Parathyroid adenoma (tissue), 2 donors: Measurements from ENCODE around the gene EGFR.
A peak's percentile ranks its signal among the peaks of the same experiment; 100 is the strongest.

Experiments used
- H2AFZ ChIP-seq: fragments of 300-600 bp; sonication (generic); one replicate; pipeline ENCODE4 v1.7.0; 2017; ENCODE audit warnings: antibody characterized with exemption, mild to moderate bottlenecking
- H3K27ac ChIP-seq: fragments of 300-600 bp; sonication (generic); one replicate; pipeline ENCODE4 v1.7.0; 2017
- H3K27me3 ChIP-seq: fragments of 300-600 bp; sonication (generic); one replicate; pipeline ENCODE4 v1.7.0; 2017; ENCODE audit warnings: low read length; ENCODE audit not compliant: control insufficient read depth, insufficient read depth
- H3K36me3 ChIP-seq: fragments of 300-600 bp; sonication (generic); one replicate; pipeline ENCODE4 v1.7.0; 2017; ENCODE audit warnings: low read length; ENCODE audit not compliant: control insufficient read depth, insufficient read depth
- H3K4me1 ChIP-seq: fragments of 300-600 bp; sonication (generic); one replicate; pipeline ENCODE4 v1.7.0; 2017; ENCODE audit warnings: control low read depth
- H3K4me2 ChIP-seq: fragments of 300-600 bp; sonication (generic); one replicate; pipeline ENCODE4 v1.7.0; 2017; ENCODE audit warnings: low read length
- H3K4me3 ChIP-seq: fragments of 300-600 bp; sonication (generic); one replicate; pipeline ENCODE4 v1.7.0; 2017; ENCODE audit warnings: low read depth, low read length
- H3K79me2 ChIP-seq: fragments of 300-600 bp; sonication (generic); one replicate; pipeline ENCODE4 v1.7.0; 2017; ENCODE audit warnings: control low read depth
- H3K9ac ChIP-seq: fragments of 300-600 bp; sonication (generic); one replicate; pipeline ENCODE4 v1.7.0; 2017; ENCODE audit warnings: mild to moderate bottlenecking
- H3K9me3 ChIP-seq: fragments of 300-600 bp; sonication (generic); one replicate; pipeline ENCODE4 v1.7.0; 2017; ENCODE audit warnings: low read length; ENCODE audit not compliant: control insufficient read depth
- TF ChIP-seq, protein P1 (sequence below): fragments of 300-600 bp; sonication (generic); IDR thresholded peaks from one replicate; pipeline ENCODE4 v1.7.0; 2017; ENCODE audit warnings: antibody characterized with exemption, mild to moderate bottlenecking
- donor health status: primary hyperparathyroidism.

Gene EGFR

DNA sequence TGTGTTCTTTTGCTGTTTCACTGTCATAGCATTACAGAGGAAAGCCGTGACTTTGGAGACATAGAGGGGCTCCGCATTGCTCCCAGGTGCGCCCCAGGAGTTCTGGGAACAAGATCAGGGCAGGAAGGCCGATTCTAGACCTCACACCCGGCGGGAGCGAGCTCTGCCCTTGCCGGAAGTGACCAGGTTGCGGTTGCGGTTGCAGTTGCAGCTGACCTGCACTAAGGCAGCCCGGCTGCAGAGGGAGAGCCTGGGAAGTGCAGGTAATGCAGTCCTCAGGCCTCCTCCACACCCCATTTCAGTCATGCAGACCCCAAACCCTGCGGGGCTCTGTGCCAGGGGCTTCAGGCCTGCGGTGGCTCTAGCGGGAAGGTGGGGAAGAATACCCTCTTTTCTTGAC is 216.3 kb downstream of the EGFR start:
- Histone ChIP-seq H3K4me3 (no peak overlapping the region), H3K36me3 (no peaks in the 10 kb centered on the region), H2AFZ (no peak overlapping the region), H3K9ac (no peak overlapping the region), H3K4me2 (no peak overlapping the region), H3K79me2 (no peaks in the 10 kb centered on the region), H3K9me3 (no peaks in the 10 kb centered on the region), H3K27me3 (no peaks in the 10 kb centered on the region), H3K4me1 (no peaks in the 10 kb centered on the region), H3K27ac (no peak overlapping the region)
- TF ChIP-seq, protein P1, sequence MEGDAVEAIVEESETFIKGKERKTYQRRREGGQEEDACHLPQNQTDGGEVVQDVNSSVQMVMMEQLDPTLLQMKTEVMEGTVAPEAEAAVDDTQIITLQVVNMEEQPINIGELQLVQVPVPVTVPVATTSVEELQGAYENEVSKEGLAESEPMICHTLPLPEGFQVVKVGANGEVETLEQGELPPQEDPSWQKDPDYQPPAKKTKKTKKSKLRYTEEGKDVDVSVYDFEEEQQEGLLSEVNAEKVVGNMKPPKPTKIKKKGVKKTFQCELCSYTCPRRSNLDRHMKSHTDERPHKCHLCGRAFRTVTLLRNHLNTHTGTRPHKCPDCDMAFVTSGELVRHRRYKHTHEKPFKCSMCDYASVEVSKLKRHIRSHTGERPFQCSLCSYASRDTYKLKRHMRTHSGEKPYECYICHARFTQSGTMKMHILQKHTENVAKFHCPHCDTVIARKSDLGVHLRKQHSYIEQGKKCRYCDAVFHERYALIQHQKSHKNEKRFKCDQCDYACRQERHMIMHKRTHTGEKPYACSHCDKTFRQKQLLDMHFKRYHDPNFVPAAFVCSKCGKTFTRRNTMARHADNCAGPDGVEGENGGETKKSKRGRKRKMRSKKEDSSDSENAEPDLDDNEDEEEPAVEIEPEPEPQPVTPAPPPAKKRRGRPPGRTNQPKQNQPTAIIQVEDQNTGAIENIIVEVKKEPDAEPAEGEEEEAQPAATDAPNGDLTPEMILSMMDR = no peak

DNA sequence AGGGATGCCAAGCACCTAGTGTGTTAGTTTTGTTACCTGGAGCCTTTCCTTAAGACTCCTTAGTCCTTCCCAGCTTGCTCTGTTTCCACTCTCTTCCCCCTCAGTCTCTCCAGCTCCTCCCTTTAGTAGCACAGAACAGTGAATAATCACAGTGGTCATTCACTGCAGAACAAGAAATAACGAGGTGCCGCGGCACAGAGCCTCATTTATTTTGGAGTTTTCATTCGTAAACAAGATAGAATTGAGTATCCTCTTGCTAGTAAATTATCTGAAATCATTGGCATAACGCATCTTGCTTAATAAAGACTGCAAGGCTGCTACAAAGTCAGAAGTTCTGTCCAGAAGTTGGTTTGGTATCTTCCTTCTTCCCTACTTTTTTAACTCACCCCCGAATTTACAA is 217.0 kb downstream of the EGFR start:
- H3K4me1 ChIP-seq = no peaks in the 10 kb centered on the region
- no peak overlapping the region for H3K27ac ChIP-seq
- TF ChIP-seq, protein P1 = no peak
- no peaks in the 10 kb centered on the region for H3K9me3 ChIP-seq
- no peak overlapping the region for H3K9ac ChIP-seq
- no peak overlapping the region for H3K4me3 ChIP-seq
- H3K36me3 ChIP-seq = no peaks in the 10 kb centered on the region
- no peak overlapping the region for H3K4me2 ChIP-seq
- no peaks in the 10 kb centered on the region for H3K27me3 ChIP-seq
- H2AFZ ChIP-seq = no peak overlapping the region
- H3K79me2 ChIP-seq = no peaks in the 10 kb centered on the region

DNA sequence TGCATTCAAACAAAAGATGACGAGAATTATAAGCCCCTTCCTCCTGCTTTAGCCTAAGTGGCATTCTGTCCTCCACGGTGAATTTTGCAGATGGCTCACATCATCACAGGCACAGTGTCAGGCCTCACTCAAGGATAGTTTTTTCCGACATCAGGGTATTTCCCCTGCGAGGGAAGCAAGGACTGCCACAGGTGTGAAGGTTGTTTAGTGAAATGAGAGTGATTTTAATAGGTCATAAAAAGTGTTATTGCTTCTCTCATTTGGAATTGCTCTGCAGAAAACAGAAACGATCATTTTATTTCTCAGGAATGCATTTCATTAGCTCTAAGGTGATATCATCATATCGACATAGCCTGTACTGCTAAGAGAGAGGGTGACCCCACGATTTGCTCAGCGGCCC is 217.7 kb downstream of the EGFR start:
- Histone ChIP-seq H3K79me2 (no peaks in the 10 kb centered on the region), H3K4me3 (no peak overlapping the region), H2AFZ (no peak overlapping the region)

DNA sequence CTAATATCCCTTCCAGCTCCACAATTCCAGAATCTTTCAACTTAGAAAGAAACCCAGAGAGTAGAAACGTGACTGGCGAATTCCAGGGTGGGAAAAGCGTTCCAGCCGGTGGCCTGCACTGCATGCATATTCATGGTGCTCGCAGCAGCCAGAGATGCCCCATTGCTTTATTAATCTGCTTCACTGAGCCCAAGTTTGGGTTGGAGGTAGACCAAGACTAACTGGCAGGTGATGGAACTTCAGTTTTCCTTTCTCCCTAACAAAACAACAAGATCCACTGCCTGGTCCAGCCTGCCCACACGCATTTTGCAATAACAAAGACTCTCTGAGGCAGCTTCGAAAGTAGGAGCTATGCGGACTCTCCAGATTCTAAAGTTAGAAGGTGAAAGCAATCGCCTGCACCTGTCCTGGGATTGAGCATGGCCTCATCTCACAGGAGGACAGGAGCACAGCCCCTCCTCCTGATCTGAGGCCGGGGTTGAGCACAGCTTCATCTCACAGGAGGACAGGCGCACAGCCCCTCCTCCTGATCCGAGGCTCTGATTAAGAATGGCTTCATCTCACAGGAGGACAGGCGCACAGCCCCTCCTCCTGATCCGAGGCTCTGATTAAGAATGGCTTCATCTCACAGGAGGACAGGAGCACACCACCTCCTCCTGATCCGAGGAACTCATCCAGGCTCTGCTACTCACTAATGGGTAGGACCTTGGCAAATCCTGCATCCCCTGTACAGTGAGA is 218.5 kb downstream of the EGFR start:
- H3K79me2 ChIP-seq = no peaks in the 10 kb centered on the region
- H3K9me3 ChIP-seq = no peaks in the 10 kb centered on the region
- H3K27ac ChIP-seq = no peak overlapping the region
- H3K9ac ChIP-seq = no peak overlapping the region
- no peaks in the 10 kb centered on the region for H3K36me3 ChIP-seq
- no peaks in the 10 kb centered on the region for H3K27me3 ChIP-seq
- no peak overlapping the region for H3K4me2 ChIP-seq
- no peaks in the 10 kb centered on the region for H3K4me1 ChIP-seq
- H3K4me3 ChIP-seq = no peak overlapping the region
- H2AFZ ChIP-seq = peak overlapping the region; percentile 63
- TF ChIP-seq, protein P1 = no peak

More for the DNA sequence above, 217.7 kb downstream of the EGFR start:
- TF ChIP-seq, protein P1 = no peak
- H3K9me3 ChIP-seq = no peaks in the 10 kb centered on the region
- no peak overlapping the region for H3K4me2 ChIP-seq
- no peak overlapping the region for H3K9ac ChIP-seq
- no peaks in the 10 kb centered on the region for H3K36me3 ChIP-seq
- H3K27ac ChIP-seq = no peak overlapping the region
- no peaks in the 10 kb centered on the region for H3K27me3 ChIP-seq
- H3K4me1 ChIP-seq = no peaks in the 10 kb centered on the region

DNA sequence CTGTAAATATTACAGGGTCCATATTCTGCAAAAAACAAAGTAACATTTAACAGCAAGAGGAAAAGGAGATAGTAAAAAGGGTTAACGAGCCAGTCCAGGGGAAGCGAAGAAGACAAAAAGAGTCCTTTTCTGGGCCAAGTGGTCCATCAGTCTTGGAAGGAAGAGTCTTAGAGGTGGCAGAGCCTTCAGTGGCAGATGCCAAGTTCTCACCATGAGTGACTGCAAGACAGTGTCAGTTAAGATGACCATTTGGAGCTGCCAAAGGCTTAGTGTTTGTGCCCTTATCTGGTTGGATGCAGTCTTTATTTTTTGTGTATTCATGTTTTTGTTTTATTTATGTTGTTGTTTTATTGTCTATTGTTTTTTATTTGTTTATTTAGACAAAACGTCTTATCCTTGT is 220.6 kb downstream of the EGFR start:
- Histone ChIP-seq H3K9me3 (no peaks in the 10 kb centered on the region), H3K36me3 (no peaks in the 10 kb centered on the region), H3K4me1 (no peaks in the 10 kb centered on the region), H3K4me3 (no peak overlapping the region), H3K9ac (no peak overlapping the region), H2AFZ (no peak overlapping the region), H3K27ac (no peak overlapping the region), H3K27me3 (no peaks in the 10 kb centered on the region), H3K79me2 (no peaks in the 10 kb centered on the region), H3K4me2 (no peak overlapping the region)
- TF ChIP-seq, protein P1 = no peak
